MM.1S (cell line): ENCODE data around the gene CYP19A1.

Source experiments
- DNase-seq: peaks from one replicate; pipeline ENCODE4 v3.0.0-alpha.2; 2015
- H2AFZ ChIP-seq: fragments of 300-600 bp; sonication (generic); 2 replicates; pipeline ENCODE4 v1.6.0; 2016; ENCODE audit warnings: antibody characterized with exemption, low read length
- H3F3A ChIP-seq: fragments of 300-600 bp; sonication (generic); 2 replicates; pipeline ENCODE4 v1.6.1; 2016; ENCODE audit warnings: mild to moderate bottlenecking, antibody characterized with exemption, low read length, moderate library complexity, mixed read lengths; ENCODE audit not compliant: insufficient read depth
- H3K27ac ChIP-seq: fragments of 300-600 bp; sonication (generic); 2 replicates; pipeline ENCODE4 v1.5.1; 2016; ENCODE audit warnings: mild to moderate bottlenecking, low read length
- H3K27me3 ChIP-seq: fragments of 300-600 bp; sonication (generic); replicated peaks from 2 replicates; pipeline ENCODE4 v1.6.0; 2016; ENCODE audit warnings: low read length; ENCODE audit not compliant: insufficient read depth
- H3K36me3 ChIP-seq: fragments of 300-600 bp; sonication (generic); replicated peaks from 2 replicates; pipeline ENCODE4 v1.6.1; 2016; ENCODE audit warnings: mild to moderate bottlenecking, low read length, mixed read lengths; ENCODE audit not compliant: insufficient read depth
- H3K4me1 ChIP-seq: fragments of 300-600 bp; sonication (generic); 2 replicates; pipeline ENCODE4 v1.6.1; 2016; ENCODE audit warnings: low read length, mixed read lengths
- H3K4me2 ChIP-seq: fragments of 300-600 bp; sonication (generic); 2 replicates; pipeline ENCODE4 v1.6.0; 2016; ENCODE audit warnings: low read depth, low read length
- H3K4me3 ChIP-seq: fragments of 300-600 bp; sonication (generic); 2 replicates; pipeline ENCODE4 v1.5.1; 2016; ENCODE audit warnings: low read length, mixed read lengths
- H3K79me2 ChIP-seq: fragments of 300-600 bp; sonication (generic); 2 replicates; pipeline ENCODE4 v1.6.1; 2016; ENCODE audit warnings: mixed run types, low read length, mixed read lengths
- H3K9ac ChIP-seq: fragments of 300-600 bp; sonication (generic); 2 replicates; pipeline ENCODE4 v1.6.1; 2016; ENCODE audit warnings: low read length, mixed read lengths
- H3K9me2 ChIP-seq: fragments of 300-600 bp; sonication (generic); replicated peaks from 2 replicates; pipeline ENCODE4 v1.6.1; 2016; ENCODE audit warnings: mild to moderate bottlenecking, low read length, mixed read lengths; ENCODE audit not compliant: insufficient read depth
- H3K9me3 ChIP-seq: fragments of 300-600 bp; sonication (generic); replicated peaks from 2 replicates; pipeline ENCODE4 v1.6.1; 2016; ENCODE audit warnings: mild to moderate bottlenecking, low read length, mixed read lengths; ENCODE audit not compliant: insufficient read depth
- H4K20me1 ChIP-seq: fragments of 300-600 bp; sonication (generic); 2 replicates; pipeline ENCODE4 v1.6.1; 2016; ENCODE audit warnings: mild to moderate bottlenecking, low read length, moderate library complexity, mixed read lengths; ENCODE audit not compliant: insufficient read depth
- EZH2 ChIP-seq: fragments of 300-600 bp; sonication (generic); optimal IDR thresholded peaks from 2 replicates; pipeline ENCODE3; 2017; ENCODE audit warnings: low read depth, mild to moderate bottlenecking, antibody characterized with exemption, low read length, mixed read lengths
- EZH2phosphoT487 ChIP-seq: fragments of 300-600 bp; sonication (generic); IDR thresholded peaks from 2 replicates; pipeline ENCODE4 v1.6.1; 2018; ENCODE audit warnings: antibody characterized with exemption, low read length
- TF ChIP-seq, protein P1 (sequence below): fragments of 300-600 bp; sonication (generic); IDR thresholded peaks from 2 replicates; pipeline ENCODE4 v1.5.1; 2016; ENCODE audit warnings: antibody characterized with exemption, low read length, mixed read lengths

The CYP19A1 gene

DNA sequence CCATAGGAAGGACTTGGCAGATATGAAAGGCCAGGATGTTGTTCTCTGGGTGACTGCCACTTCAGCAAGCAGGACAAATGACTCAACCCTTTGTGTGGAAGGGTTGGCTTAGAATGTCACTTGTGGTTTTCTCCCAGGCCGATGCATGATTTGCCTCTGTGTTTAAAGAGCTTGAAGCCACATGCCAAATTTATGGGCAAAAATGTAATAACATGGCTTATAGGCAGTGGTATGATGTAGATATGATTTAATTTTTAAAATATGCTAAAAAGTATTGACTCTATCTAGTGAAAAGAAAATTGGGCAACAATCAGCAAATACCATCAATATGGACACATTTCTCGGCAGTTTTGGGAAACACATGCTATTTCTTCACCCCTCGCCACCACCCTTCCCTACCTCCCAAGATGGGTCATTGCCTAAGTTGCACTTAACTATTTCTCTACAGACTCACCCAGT is 114.6 kb downstream of the CYP19A1 start:
- H3K4me3 ChIP-seq, result no peak overlapping the region
- H3K36me3 ChIP-seq, result no peaks in the 10 kb centered on the region
- no peaks in the 10 kb centered on the region for H3K27me3 ChIP-seq
- H3K27ac ChIP-seq, result no peak overlapping the region
- TF ChIP-seq EZH2phosphoT487 (no peak), EZH2 (no peak)
- TF ChIP-seq, protein P1, sequence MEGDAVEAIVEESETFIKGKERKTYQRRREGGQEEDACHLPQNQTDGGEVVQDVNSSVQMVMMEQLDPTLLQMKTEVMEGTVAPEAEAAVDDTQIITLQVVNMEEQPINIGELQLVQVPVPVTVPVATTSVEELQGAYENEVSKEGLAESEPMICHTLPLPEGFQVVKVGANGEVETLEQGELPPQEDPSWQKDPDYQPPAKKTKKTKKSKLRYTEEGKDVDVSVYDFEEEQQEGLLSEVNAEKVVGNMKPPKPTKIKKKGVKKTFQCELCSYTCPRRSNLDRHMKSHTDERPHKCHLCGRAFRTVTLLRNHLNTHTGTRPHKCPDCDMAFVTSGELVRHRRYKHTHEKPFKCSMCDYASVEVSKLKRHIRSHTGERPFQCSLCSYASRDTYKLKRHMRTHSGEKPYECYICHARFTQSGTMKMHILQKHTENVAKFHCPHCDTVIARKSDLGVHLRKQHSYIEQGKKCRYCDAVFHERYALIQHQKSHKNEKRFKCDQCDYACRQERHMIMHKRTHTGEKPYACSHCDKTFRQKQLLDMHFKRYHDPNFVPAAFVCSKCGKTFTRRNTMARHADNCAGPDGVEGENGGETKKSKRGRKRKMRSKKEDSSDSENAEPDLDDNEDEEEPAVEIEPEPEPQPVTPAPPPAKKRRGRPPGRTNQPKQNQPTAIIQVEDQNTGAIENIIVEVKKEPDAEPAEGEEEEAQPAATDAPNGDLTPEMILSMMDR, result no peak
- H3K9me2 ChIP-seq, result no peaks in the 10 kb centered on the region
- no peaks in the 10 kb centered on the region for H3F3A ChIP-seq
- H2AFZ ChIP-seq, result no peak overlapping the region
- no peaks in the 10 kb centered on the region for H3K79me2 ChIP-seq
- peaks cover 12% of the 10 kb centered on the region for H3K4me1 ChIP-seq
- H3K9ac ChIP-seq, result no peak overlapping the region
- no peaks in the 10 kb centered on the region for H4K20me1 ChIP-seq
- no peak overlapping the region for H3K4me2 ChIP-seq
- no peak for DNase-seq
- H3K9me3 ChIP-seq, result no peaks in the 10 kb centered on the region

DNA sequence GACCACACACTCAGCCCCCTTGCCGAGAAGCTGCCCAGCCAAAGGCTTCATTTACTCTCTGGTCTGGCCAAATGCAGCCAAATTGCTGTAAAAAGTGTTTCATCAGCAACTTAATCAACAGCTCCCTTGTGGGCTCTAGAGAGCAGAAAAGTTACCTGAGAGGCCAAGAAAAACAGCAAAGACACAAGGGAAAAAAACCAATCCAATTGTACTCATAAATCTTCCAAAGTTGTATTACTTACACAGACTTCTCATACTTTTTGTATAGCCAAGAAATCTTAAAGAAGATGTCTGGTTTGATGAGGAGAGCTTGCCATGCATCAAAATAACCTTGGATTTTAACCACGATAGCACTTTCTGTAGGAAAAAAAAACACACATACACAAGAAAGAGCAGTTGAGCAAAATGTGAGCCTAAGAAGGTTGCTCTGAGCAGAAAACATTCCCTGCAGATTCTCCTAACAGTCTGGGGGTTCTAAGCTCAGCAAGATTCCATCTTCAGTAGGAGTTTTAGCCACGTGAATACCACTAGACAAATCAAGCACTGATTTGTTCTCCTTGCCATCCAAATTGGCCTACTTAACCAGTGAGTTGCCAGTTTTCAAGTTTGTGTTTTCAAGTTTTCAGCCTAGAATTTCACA is 120.0 kb downstream of the CYP19A1 start:
- no peaks in the 10 kb centered on the region for H3F3A ChIP-seq
- H3K4me3 ChIP-seq, result no peak overlapping the region
- TF ChIP-seq EZH2 (no peak), EZH2phosphoT487 (no peak)
- TF ChIP-seq, protein P1, result no peak
- H3K4me2 ChIP-seq, result no peak overlapping the region
- no peaks in the 10 kb centered on the region for H3K79me2 ChIP-seq
- no peaks in the 10 kb centered on the region for H3K4me1 ChIP-seq
- H2AFZ ChIP-seq, result no peak overlapping the region
- H4K20me1 ChIP-seq, result no peaks in the 10 kb centered on the region
- no peaks in the 10 kb centered on the region for H3K27me3 ChIP-seq
- no peaks in the 10 kb centered on the region for H3K9me2 ChIP-seq
- H3K9ac ChIP-seq, result no peak overlapping the region
- no peaks in the 10 kb centered on the region for H3K36me3 ChIP-seq
- no peaks in the 10 kb centered on the region for H3K9me3 ChIP-seq
- H3K27ac ChIP-seq, result no peak overlapping the region
- DNase-seq, result no peak

DNA sequence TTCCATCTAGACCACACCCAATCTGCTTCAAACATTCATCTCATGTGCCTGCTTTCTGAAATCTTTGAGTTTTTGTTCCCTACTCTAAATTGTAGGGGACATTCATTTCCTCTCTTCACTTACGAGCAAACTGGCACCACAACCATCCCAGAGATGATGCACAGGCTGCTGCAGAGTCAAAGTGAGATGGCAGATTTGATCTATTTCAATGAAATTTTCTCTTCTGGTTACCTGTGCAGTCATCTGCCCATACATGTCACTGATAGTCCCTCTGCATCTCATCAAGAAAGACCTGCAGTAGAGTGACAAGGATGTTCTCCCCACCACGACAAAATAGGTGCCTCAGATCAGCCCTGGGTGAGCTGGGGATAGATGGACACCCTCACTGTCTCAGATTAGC is 125.5 kb downstream of the CYP19A1 start:
- no peak overlapping the region for H3K27ac ChIP-seq
- H3K4me3 ChIP-seq, result no peak overlapping the region
- no peaks in the 10 kb centered on the region for H3K9me3 ChIP-seq
- H3K4me1 ChIP-seq, result no peaks in the 10 kb centered on the region
- no peak for TF ChIP-seq EZH2
- no peak for TF ChIP-seq EZH2phosphoT487
- TF ChIP-seq, protein P1, result no peak
- no peak overlapping the region for H3K4me2 ChIP-seq
- no peaks in the 10 kb centered on the region for H3K36me3 ChIP-seq
- no peaks in the 10 kb centered on the region for H3F3A ChIP-seq
- no peaks in the 10 kb centered on the region for H3K27me3 ChIP-seq
- H4K20me1 ChIP-seq, result no peaks in the 10 kb centered on the region
- no peaks in the 10 kb centered on the region for H3K79me2 ChIP-seq
- no peaks in the 10 kb centered on the region for H3K9me2 ChIP-seq
- H2AFZ ChIP-seq, result no peak overlapping the region
- no peak overlapping the region for H3K9ac ChIP-seq
- DNase-seq, result no peak
